Body of pancreas (tissue), 4 donors: ENCODE data around the gene FBP2. TPM values are rescaled to one million over a fixed set of nuclear protein-coding genes. Genes with fewer than 3 reads are reported as not detected.

ENCODE experiments used
- ATAC-seq: fragments of 150-250 bp; one replicate; pipeline ENCODE4 v1.9.1; 2016
- DNase-seq, 4 donors: peaks; one replicate each; pipeline ENCODE4 v3.0.0-alpha.2; 2019
- H3K27ac ChIP-seq, 4 donors: fragments of 200-600 bp; sonication (generic); 1 replicate in 3 of 4; 2 replicates in 1 of 4; pipeline versions ENCODE4 v1.5.1 to v1.6.1; 2016 to 2019; ENCODE audit warnings: mild to moderate bottlenecking in 1 of 4, mixed read lengths in 1 of 4, moderate library complexity in 1 of 4
- H3K27me3 ChIP-seq, 2 donors: fragments of 200-600 bp; sonication (generic); one replicate each; pipeline ENCODE4 v1.6.0; 2016; ENCODE audit warnings: mild to moderate bottlenecking in 1 of 2
- H3K36me3 ChIP-seq, 2 donors: fragments of 200-600 bp; sonication (generic); replicated peaks in 1 of 2; 2 replicates each; pipeline ENCODE4 v1.5.1; 2016; ENCODE audit warnings: low read depth in 2 of 2; ENCODE audit not compliant: insufficient read depth in 1 of 2
- H3K4me1 ChIP-seq: fragments of 200-600 bp; sonication (generic); one replicate; pipeline ENCODE4 v1.6.0; 2016
- H3K4me3 ChIP-seq, 2 donors: fragments of 200-600 bp; sonication (generic); 1 replicate in 1 of 2; 2 replicates in 1 of 2; pipeline ENCODE4 v1.5.1; 2016 to 2019
- H3K9me3 ChIP-seq, 3 donors: fragments of 200-600 bp; sonication (generic); 1 replicate in 2 of 3; 2 replicates in 1 of 3; pipeline ENCODE4 v1.5.1; 2016
- CTCF ChIP-seq, 7 experiments: fragments of 450-650 bp in 4 of 7; fragments of 200-600 bp in 3 of 7; sonication (generic) in 3 of 7; IDR thresholded peaks; one replicate each; pipeline ENCODE4 v1.5.1; 2016 to 2019; ENCODE audit warnings: antibody characterized with exemption in 7 of 7
- POLR2A ChIP-seq, 3 donors: fragments of 450-650 bp; IDR thresholded peaks; one replicate each; pipeline ENCODE4 v1.6.1; 2016; ENCODE audit warnings: antibody characterized with exemption in 3 of 3, mild to moderate bottlenecking in 2 of 3
- WGBS, 2 donors: methylation state at CpG; one replicate each; pipeline ENCODE4 v1.1.5; 2017; 5-methylcytosine and 5-hydroxymethylcytosine counted together
- intact Hi-C: fragments of 100-400 bp; cut with DNase I; formaldehyde crosslinking; loops from one replicate; pipeline ENCODE4 v1.15.1; 2023
- total RNA-seq, 2 donors: library from RNA; depleted of rRNA; stranded (reverse); fragments of >200 nt; gene quantifications; one replicate each; pipeline ENCODE4 v1.1.0, GENCODE V29; 2016

FBP2 gene
- 1 to 10 TPM in 1 of 2 donors, under 1 TPM in 1; 0.66 to 3.1 TPM for total RNA-seq

- intact Hi-C loops, result no loop called here
- H3K4me3 ChIP-seq, result no peak within 1 kb of the TSS
- peak; percentile 89 for ATAC-seq
- H3K9me3 ChIP-seq, result no peaks in the 10 kb centered on the region
- peaks cover 20% of the 10 kb centered on the region for H3K4me1 ChIP-seq
- no peaks in the 10 kb centered on the region for H3K27me3 ChIP-seq
- DNase-seq, result peak; percentile 58 to 81 (median 73)
- WGBS, 2 donors, result 27 to 32% methylated on average over 20 to 21 of the region's 21 CpGs
- TF ChIP-seq POLR2A (IDR thresholded peaks at IDR 0.05) (peak in 1 of 3 donors; percentile 30), CTCF (IDR thresholded peaks at IDR 0.05) (no peak)
- peak within 1 kb of the TSS in 3 of 4 donors; percentile 61 to 67 (median 63) for H3K27ac ChIP-seq
- no peaks in the 10 kb centered on the region for H3K36me3 ChIP-seq
Observed at GRCh38 chr9:94593459-94594345, at the start of gene FBP2. Gene FBP2, minus strand, starts transcription at chr9:94593824. Its CDS starts 98 bp downstream, at chr9:94593726.

- WGBS, 2 donors, result 84 to 92% methylated on average over 8 of the region's 8 CpGs
- intact Hi-C loops, result no loop called here
Observed at GRCh38 chr9:94643176-94643575, 49.6 kb upstream of the FBP2 start.

GRCh38 chr9:94642501-94642900, 48.9 kb upstream of the FBP2 start:
- Histone ChIP-seq H3K27ac (no peak overlapping the region), H3K9me3 (no peaks in the 10 kb centered on the region), H3K4me1 (peaks cover 20% of the 10 kb centered on the region), H3K36me3 (no peaks in the 10 kb centered on the region), H3K27me3 (no peaks in the 10 kb centered on the region), H3K4me3 (no peak overlapping the region)
- DNase-seq, result no peak
- 73 to 83% methylated on average over 3 to 5 of the region's 5 CpGs for WGBS, 2 donors
- intact Hi-C loops, result no loop called here
- TF ChIP-seq CTCF (IDR thresholded peaks at IDR 0.05) (no peak), POLR2A (IDR thresholded peaks at IDR 0.05) (no peak)
- no peak for ATAC-seq

More at GRCh38 chr9:94643176-94643575, 49.6 kb upstream of the FBP2 start:
- H3K36me3 ChIP-seq, result no peaks in the 10 kb centered on the region
- no peaks in the 10 kb centered on the region for H3K9me3 ChIP-seq
- H3K27ac ChIP-seq, result no peak overlapping the region
- H3K4me1 ChIP-seq, result peaks cover 15% of the 10 kb centered on the region
- DNase-seq (no peak), ATAC-seq (no peak)
- no peaks in the 10 kb centered on the region for H3K27me3 ChIP-seq
- TF ChIP-seq CTCF (IDR thresholded peaks at IDR 0.05), result no peak
- no peak for TF ChIP-seq POLR2A (IDR thresholded peaks at IDR 0.05)
- no peak overlapping the region for H3K4me3 ChIP-seq

GRCh38 chr9:94639999-94640376, 46.4 kb upstream of the FBP2 start:
- Histone ChIP-seq H3K4me3 (peak overlapping the region in 1 of 2 donors; percentile 61), H3K27ac (peak overlapping the region; percentile 43 to 82 (median 72)), H3K36me3 (no peaks in the 10 kb centered on the region), H3K4me1 (peaks cover 22% of the 10 kb centered on the region), H3K27me3 (no peaks in the 10 kb centered on the region), H3K9me3 (no peaks in the 10 kb centered on the region)
- intact Hi-C loops, result no loop called here
- ATAC-seq (no peak), DNase-seq (no peak)
- TF ChIP-seq CTCF (IDR thresholded peaks at IDR 0.05) (no peak), POLR2A (IDR thresholded peaks at IDR 0.05) (no peak)
- 46 to 57% methylated on average over 11 to 15 of the region's 15 CpGs for WGBS, 2 donors
